ENCODE measurements around the gene HPCA.

The HPCA gene

DNA sequence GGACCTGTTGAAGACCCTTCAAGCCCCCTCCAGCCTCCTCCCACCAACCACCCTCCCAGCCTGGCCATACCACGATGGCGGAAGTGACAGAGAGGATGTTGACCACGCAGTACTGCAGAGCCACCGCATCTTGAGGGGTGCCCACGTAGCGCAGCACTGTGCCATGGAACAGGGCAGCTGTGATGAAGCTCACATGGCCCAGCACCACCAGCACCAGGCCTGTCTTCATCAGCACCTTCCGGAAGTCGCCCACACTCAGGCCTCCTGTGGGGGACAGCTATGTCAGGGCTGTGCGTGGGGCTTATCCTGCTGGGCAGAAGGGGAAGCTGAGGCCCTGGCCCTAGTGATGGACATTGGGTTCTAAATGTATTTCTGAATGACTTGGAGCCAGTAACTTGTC is 11.8 kb downstream of the HPCA start:
- no peak for TF ChIP-seq CTCF (IDR thresholded peaks at IDR 0.05; ENCODE audit: low read depth, low read length)

GRCh38 chr1:32898958-32899357 is 12.7 kb downstream of the HPCA start:
- no peaks in the 10 kb centered on the region for H3K4me1 ChIP-seq
- TF ChIP-seq CTCF (IDR thresholded peaks at IDR 0.05; ENCODE audit: low read depth, low read length): no peak
- no peak for DNase-seq
- no peak overlapping the region for H3K4me3 ChIP-seq (ENCODE audit: low read depth, low read length)
- no peaks in the 10 kb centered on the region for H3K9me3 ChIP-seq
- no peaks in the 10 kb centered on the region for H3K36me3 ChIP-seq
- peaks cover 20% of the 10 kb centered on the region for H3K27me3 ChIP-seq

More for the DNA sequence above, 11.8 kb downstream of the HPCA start:
- H3K36me3 ChIP-seq: no peaks in the 10 kb centered on the region
- H3K9me3 ChIP-seq: no peaks in the 10 kb centered on the region
- no peak for DNase-seq
- no peak overlapping the region for H3K4me3 ChIP-seq (ENCODE audit: low read depth, low read length)
- peaks cover 20% of the 10 kb centered on the region for H3K27me3 ChIP-seq
- H3K4me1 ChIP-seq: no peaks in the 10 kb centered on the region

DNA sequence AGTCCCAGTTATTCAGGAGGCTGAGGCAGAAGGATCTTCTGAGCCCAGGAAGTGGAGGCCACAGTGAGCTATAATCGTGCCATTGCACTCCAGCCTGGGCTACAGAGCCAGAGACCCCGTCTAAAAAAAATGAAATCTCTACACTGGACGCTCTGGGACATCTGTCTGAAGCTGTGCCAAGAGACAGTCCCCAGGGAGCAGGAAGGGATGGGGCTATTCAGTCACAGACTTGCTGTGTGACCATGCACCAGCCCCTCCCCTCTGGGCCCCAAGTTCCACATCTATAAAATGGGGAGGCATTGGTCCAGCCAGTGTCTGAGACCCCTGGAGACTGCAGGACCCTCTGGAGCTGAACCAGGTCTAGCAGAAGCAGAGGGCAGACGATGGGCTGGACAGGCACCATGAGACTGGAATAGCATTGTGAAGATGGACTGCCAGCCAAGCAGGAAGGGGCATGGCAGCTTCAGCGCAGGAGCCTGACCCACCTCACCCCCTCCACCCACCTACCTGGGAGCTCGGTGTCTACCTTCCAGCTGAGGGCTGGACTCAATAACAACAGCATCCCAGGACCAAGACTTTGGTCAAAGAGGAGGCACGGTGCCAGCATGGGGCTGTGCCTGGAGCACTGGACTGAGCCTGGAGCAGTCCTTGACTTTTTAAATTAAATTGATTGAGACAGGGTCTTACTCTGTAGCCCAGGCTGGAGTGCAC is 13.4 kb downstream of the HPCA start:
- Histone ChIP-seq H3K4me1 (no peaks in the 10 kb centered on the region), H3K27me3 (peaks cover 20% of the 10 kb centered on the region), H3K4me3 (ENCODE audit: low read depth, low read length) (no peak overlapping the region), H3K36me3 (no peaks in the 10 kb centered on the region), H3K9me3 (no peaks in the 10 kb centered on the region)
- TF ChIP-seq CTCF (IDR thresholded peaks at IDR 0.05; ENCODE audit: low read depth, low read length): no peak
- DNase-seq: peak; percentile 63

- no peaks in the 10 kb centered on the region for H3K4me1 ChIP-seq
- no peak overlapping the region for H3K4me3 ChIP-seq (ENCODE audit: low read depth, low read length)
- DNase-seq: no peak
- H3K27me3 ChIP-seq: peaks cover 20% of the 10 kb centered on the region
- H3K36me3 ChIP-seq: no peaks in the 10 kb centered on the region
- no peaks in the 10 kb centered on the region for H3K9me3 ChIP-seq
- TF ChIP-seq CTCF (IDR thresholded peaks at IDR 0.05; ENCODE audit: low read depth, low read length): no peak
Measured at GRCh38 chr1:32900371-32900955, 14.2 kb downstream of the HPCA start.

GRCh38 chr1:32900956-32901822 is 14.9 kb downstream of the HPCA start, which contains the start of gene TMEM54:
TMEM54 (minus strand) TSS chr1:32901389; CDS start chr1:32901238, 151 bp downstream.
- no peaks in the 10 kb centered on the region for H3K4me1 ChIP-seq
- no peak for TF ChIP-seq CTCF (IDR thresholded peaks at IDR 0.05; ENCODE audit: low read depth, low read length)
- H3K36me3 ChIP-seq: no peaks in the 10 kb centered on the region
- peak within 1 kb of the TSS; percentile 11; the same call in 1 of the 2 replicates for H3K4me3 ChIP-seq (ENCODE audit: low read depth, low read length)
- H3K27me3 ChIP-seq: peaks cover 20% of the 10 kb centered on the region
- no peaks in the 10 kb centered on the region for H3K9me3 ChIP-seq
- DNase-seq: no peak
